Left lung (tissue), 10 donors: ENCODE data around the gene ANO2. TPM values are rescaled to one million over a fixed set of nuclear protein-coding genes. Genes with fewer than 3 reads are reported as not detected.

Experiments
- ATAC-seq: fragments of 200-7000 bp; cut with Tn5 transposase; one replicate; pipeline ENCODE4 v1.9.1; 2020; ENCODE audit warnings: moderate library complexity
- DNase-seq, 4 donors: peaks; one replicate each; pipeline ENCODE4 v3.0.0-alpha.2; 2013 to 2020
- H3K27ac ChIP-seq, 2 donors: fragments of 200-600 bp; sonication (generic) in 1 of 2; one replicate each; pipeline versions ENCODE4 v1.5.0 to v1.8.0; 2020 to 2021
- H3K27me3 ChIP-seq, 2 donors: fragments of 200-600 bp; sonication (generic) in 1 of 2; one replicate each; pipeline versions ENCODE4 v1.5.0 to v1.8.0; 2020 to 2021
- H3K36me3 ChIP-seq, 2 donors: fragments of 200-600 bp; sonication (generic) in 1 of 2; one replicate each; pipeline versions ENCODE4 v1.5.0 to v1.8.0; 2020 to 2021
- H3K4me1 ChIP-seq, 2 donors: fragments of 200-600 bp; one replicate each; pipeline ENCODE4 v1.8.0; 2021
- H3K4me3 ChIP-seq, 2 donors: fragments of 200-600 bp; sonication (generic) in 1 of 2; one replicate each; pipeline versions ENCODE4 v1.5.0 to v1.8.0; 2020 to 2021; ENCODE audit warnings: mild to moderate bottlenecking in 1 of 2
- H3K9me3 ChIP-seq, 2 donors: fragments of 200-600 bp; sonication (generic) in 1 of 2; one replicate each; pipeline versions ENCODE4 v1.5.0 to v1.8.0; 2020 to 2021
- CTCF ChIP-seq, 2 donors: fragments of 200-600 bp; sonication (generic) in 1 of 2; IDR thresholded peaks; one replicate each; pipeline versions ENCODE4 v1.5.0 to v1.8.0; 2021; ENCODE audit warnings: antibody characterized with exemption in 2 of 2
- intact Hi-C, 2 donors: fragments of 100-400 bp; cut with DNase I; formaldehyde crosslinking; loops; one replicate each; pipeline versions ENCODE4 v1.11.2 to v1.14.2; 2022
- polyA plus RNA-seq, 6 donors: library from polyadenylated mRNA; unstranded; fragments of 120-200 nt; gene quantifications; one replicate each; pipeline ENCODE4 v1.2.1, GENCODE V29; 2013; ENCODE audit not compliant: insufficient read length in 6 of 6
- total RNA-seq, 2 donors: library from RNA; stranded (reverse); fragmentation: NEBNext Ultra II Directional; extraction: Animal tissue kit (Norgen Biotek cat#: 25700); gene quantifications; one replicate each; pipeline ENCODE4 v1.2.1, GENCODE V29; 2021
- donor health status: DM: no; HTN: yes; CAD: no.
- donor health status: DM: no; HTN: no; CAD: no.

ANO2 gene
- total and polyA plus RNA-seq, 8 donors = 3.4 to 10.5 (median 6.1) TPM

- TF ChIP-seq CTCF (IDR thresholded peaks at IDR 0.05) = no peak
- ATAC-seq = no peak
- intact Hi-C loops = no loop called here
Measured at GRCh38 chr12:5976711-5977110, 31.7 kb upstream of the ANO2 start.

GRCh38 chr12:5976196-5976595 lies 31.1 kb upstream of the ANO2 start:
- intact Hi-C loops = no loop called here
- H3K27ac ChIP-seq = no peak overlapping the region

More at GRCh38 chr12:5976711-5977110, 31.7 kb upstream of the ANO2 start:
- Histone ChIP-seq H3K4me3 (no peak overlapping the region), H3K9me3 (no peaks in the 10 kb centered on the region), H3K27ac (no peak overlapping the region), H3K36me3 (no peaks in the 10 kb centered on the region), H3K27me3 (no peaks in the 10 kb centered on the region), H3K4me1 (no peaks in the 10 kb centered on the region)
- no peak for DNase-seq

GRCh38 chr12:5973461-5974115 lies 28.5 kb upstream of the ANO2 start:
- H3K9me3 ChIP-seq = no peaks in the 10 kb centered on the region
- intact Hi-C loops = no loop called here
- no peaks in the 10 kb centered on the region for H3K27me3 ChIP-seq

More at GRCh38 chr12:5976196-5976595, 31.1 kb upstream of the ANO2 start:
- no peaks in the 10 kb centered on the region for H3K27me3 ChIP-seq
- no peaks in the 10 kb centered on the region for H3K4me1 ChIP-seq
- H3K36me3 ChIP-seq = no peaks in the 10 kb centered on the region
- H3K4me3 ChIP-seq = no peak overlapping the region
- TF ChIP-seq CTCF (IDR thresholded peaks at IDR 0.05) = no peak
- ATAC-seq (no peak), DNase-seq (no peak)
- H3K9me3 ChIP-seq = no peaks in the 10 kb centered on the region

GRCh38 chr12:5972387-5972786 lies 27.3 kb upstream of the ANO2 start:
- peaks cover 0 to 5% of the 10 kb centered on the region in 2 donors for H3K36me3 ChIP-seq
- intact Hi-C loops = no loop called here
- no peaks in the 10 kb centered on the region for H3K9me3 ChIP-seq
- TF ChIP-seq CTCF (IDR thresholded peaks at IDR 0.05) = no peak
- DNase-seq (no peak), ATAC-seq (no peak)
- no peak overlapping the region for H3K4me3 ChIP-seq
- no peaks in the 10 kb centered on the region for H3K27me3 ChIP-seq
- no peak overlapping the region for H3K27ac ChIP-seq
- H3K4me1 ChIP-seq = no peaks in the 10 kb centered on the region

More at GRCh38 chr12:5973461-5974115, 28.5 kb upstream of the ANO2 start:
- no peaks in the 10 kb centered on the region for H3K4me1 ChIP-seq
- ATAC-seq (no peak), DNase-seq (no peak)
- no peak overlapping the region for H3K27ac ChIP-seq
- peaks cover 0 to 5% of the 10 kb centered on the region in 2 donors for H3K36me3 ChIP-seq
- no peak overlapping the region for H3K4me3 ChIP-seq
- TF ChIP-seq CTCF (IDR thresholded peaks at IDR 0.05) = no peak

GRCh38 chr12:5971194-5971850 lies 26.3 kb upstream of the ANO2 start:
- Histone ChIP-seq H3K27ac (no peak overlapping the region), H3K9me3 (no peaks in the 10 kb centered on the region), H3K36me3 (peaks cover 0 to 5% of the 10 kb centered on the region in 2 donors), H3K4me1 (no peaks in the 10 kb centered on the region), H3K27me3 (no peaks in the 10 kb centered on the region), H3K4me3 (no peak overlapping the region)
- no peak for ATAC-seq
- intact Hi-C loops = no loop called here
- no peak for DNase-seq
- no peak for TF ChIP-seq CTCF (IDR thresholded peaks at IDR 0.05)
